H9 (cell line): ENCODE results near the gene BTN3A1. TPM values are rescaled to one million over a fixed set of nuclear protein-coding genes. Genes with fewer than 3 reads are reported as not detected.

Experiments
- DNase-seq: peaks from one replicate; pipeline ENCODE4 v3.0.0-alpha.2; 2017
- H2AFZ ChIP-seq: one replicate; pipeline ENCODE4 v1.6.1; 2013; ENCODE audit warnings: mild to moderate bottlenecking, low read length, control low read depth, moderate library complexity
- H2AK5ac ChIP-seq: 2 replicates; pipeline ENCODE4 v1.6.1; 2013; ENCODE audit warnings: low read length, control low read depth, mixed read lengths; ENCODE audit not compliant: insufficient read length
- H2BK120ac ChIP-seq: one replicate; pipeline ENCODE4 v1.6.1; 2013; ENCODE audit warnings: low read depth, mild to moderate bottlenecking, low read length, control low read depth, inconsistent platforms; ENCODE audit not compliant: poor library complexity, severe bottlenecking
- H2BK12ac ChIP-seq: 2 replicates; pipeline ENCODE4 v1.6.1; 2013; ENCODE audit warnings: low read length, control low read depth, mixed read lengths, low read depth; ENCODE audit not compliant: insufficient read length
- H2BK15ac ChIP-seq: 2 replicates; pipeline ENCODE4 v1.6.1; 2013; ENCODE audit warnings: low read depth, low read length, control low read depth
- H2BK20ac ChIP-seq: one replicate; pipeline ENCODE4 v1.6.1; 2013; ENCODE audit warnings: low read depth, mild to moderate bottlenecking, low read length, control low read depth, inconsistent platforms; ENCODE audit not compliant: poor library complexity, severe bottlenecking
- H2BK5ac ChIP-seq: 2 replicates; pipeline ENCODE4 v1.6.1; 2013; ENCODE audit warnings: low read length, control low read depth, mixed read lengths; ENCODE audit not compliant: insufficient read length
- H3K14ac ChIP-seq: 2 replicates; pipeline ENCODE4 v1.6.1; 2013; ENCODE audit warnings: low read length, control low read depth; ENCODE audit not compliant: insufficient read depth
- H3K18ac ChIP-seq: 2 replicates; pipeline ENCODE4 v1.6.1; 2013; ENCODE audit warnings: low read depth, mild to moderate bottlenecking, mixed read lengths, low read length, control low read depth; ENCODE audit not compliant: insufficient read length
- H3K23ac ChIP-seq: 2 replicates; pipeline ENCODE4 v1.6.1; 2013; ENCODE audit warnings: low read length, control low read depth, mixed read lengths, low read depth; ENCODE audit not compliant: insufficient read length
- H3K23me2 ChIP-seq: 2 replicates; pipeline ENCODE4 v1.6.1; 2013; ENCODE audit warnings: low read depth, mild to moderate bottlenecking, mixed read lengths, low read length, control low read depth; ENCODE audit not compliant: insufficient read length, poor library complexity, severe bottlenecking
- H3K27ac ChIP-seq: 2 replicates; pipeline ENCODE4 v1.5.1; 2013; ENCODE audit warnings: low read length, control low read depth, mixed read lengths, low read depth; ENCODE audit not compliant: insufficient read length
- H3K27me3 ChIP-seq: 2 replicates; pipeline ENCODE4 v1.6.1; 2013; ENCODE audit warnings: low read length, control low read depth, inconsistent platforms; ENCODE audit not compliant: insufficient read depth
- H3K4ac ChIP-seq: 2 replicates; pipeline ENCODE4 v1.6.1; 2013; ENCODE audit warnings: low read depth, mild to moderate bottlenecking, control low read depth, inconsistent platforms, low read length, moderate library complexity
- H3K4me1 ChIP-seq: 2 replicates; pipeline ENCODE4 v1.6.1; 2013; ENCODE audit warnings: low read length, control low read depth, inconsistent platforms; ENCODE audit not compliant: insufficient read depth
- H3K4me2 ChIP-seq: 2 replicates; pipeline ENCODE4 v1.6.1; 2013; ENCODE audit warnings: low read length, control low read depth, mixed read lengths; ENCODE audit not compliant: insufficient read length, insufficient read depth
- H3K56ac ChIP-seq: 2 replicates; pipeline ENCODE4 v1.6.1; 2013; ENCODE audit warnings: low read depth, mild to moderate bottlenecking, mixed read lengths, low read length, control low read depth; ENCODE audit not compliant: insufficient read length
- H3K79me1 ChIP-seq: 2 replicates; pipeline ENCODE4 v1.6.1; 2013; ENCODE audit warnings: low read depth, mild to moderate bottlenecking, moderate library complexity, low read length, control low read depth, inconsistent platforms; ENCODE audit not compliant: insufficient read depth, poor library complexity, severe bottlenecking
- H3K79me2 ChIP-seq: 2 replicates; pipeline ENCODE4 v1.6.1; 2013; ENCODE audit warnings: low read length, control low read depth, inconsistent platforms; ENCODE audit not compliant: insufficient read depth
- H3K9ac ChIP-seq: 2 replicates; pipeline ENCODE4 v1.6.1; 2013; ENCODE audit warnings: low read length, control low read depth, mixed read lengths; ENCODE audit not compliant: insufficient read length; ENCODE audit errors: extremely low read depth
- H3K9me3 ChIP-seq: one replicate; pipeline ENCODE4 v1.6.1; 2013; ENCODE audit warnings: low read depth, low read length, inconsistent platforms; ENCODE audit not compliant: control insufficient read depth
- H3T11ph ChIP-seq: one replicate; pipeline ENCODE4 v1.6.1; 2013; ENCODE audit warnings: mild to moderate bottlenecking, low read length, control low read depth, inconsistent platforms
- H4K20me1 ChIP-seq: one replicate; pipeline ENCODE4 v1.6.1; 2013; ENCODE audit not compliant: control insufficient read depth, insufficient read length, insufficient read depth
- H4K5ac ChIP-seq: 2 replicates; pipeline ENCODE4 v1.6.1; 2013; ENCODE audit warnings: low read depth, mild to moderate bottlenecking, mixed read lengths, low read length, control low read depth; ENCODE audit not compliant: insufficient read length
- H4K8ac ChIP-seq: replicated peaks from 2 replicates; pipeline ENCODE4 v1.6.1; 2013; ENCODE audit warnings: low read length, control low read depth, mixed read lengths, low read depth; ENCODE audit not compliant: insufficient read length
- H4K91ac ChIP-seq: 2 replicates; pipeline ENCODE4 v1.6.1; 2013; ENCODE audit warnings: low read depth, mild to moderate bottlenecking, moderate library complexity, mixed read lengths, low read length, control low read depth; ENCODE audit not compliant: insufficient read length
- H3K27ac Mint-ChIP-seq, 3 experiments: 2 replicates in 2 of 3; 3 replicates in 1 of 3; pipeline ENCODE4 v1.8.0; 2020 to 2021; ENCODE audit warnings: mixed read lengths in 3 of 3, mild to moderate bottlenecking in 1 of 3, moderate library complexity in 1 of 3
- H3K27me3 Mint-ChIP-seq: 2 replicates; pipeline ENCODE4 v1.8.0; 2021; ENCODE audit warnings: low read depth, mild to moderate bottlenecking, moderate library complexity, mixed read lengths
- H3K36me3 Mint-ChIP-seq, 3 experiments: 2 replicates in 2 of 3; 3 replicates in 1 of 3; pipeline ENCODE4 v1.8.0; 2020 to 2021; ENCODE audit warnings: low read depth in 3 of 3, mixed read lengths in 3 of 3; ENCODE audit not compliant: insufficient read depth in 1 of 3
- H3K4me1 Mint-ChIP-seq, 2 experiments: 2 replicates each; pipeline ENCODE4 v1.8.0; 2020; ENCODE audit warnings: mixed read lengths in 2 of 2
- H3K4me3 Mint-ChIP-seq, 2 experiments: 2 replicates in 1 of 2; 3 replicates in 1 of 2; pipeline ENCODE4 v1.8.0; 2020 to 2021; ENCODE audit warnings: mild to moderate bottlenecking in 2 of 2, mixed read lengths in 2 of 2, moderate library complexity in 1 of 2
- H3K9me3 Mint-ChIP-seq, 2 experiments: 2 replicates in 1 of 2; 3 replicates in 1 of 2; pipeline ENCODE4 v1.8.0; 2020; ENCODE audit warnings: mild to moderate bottlenecking in 2 of 2, mixed read lengths in 2 of 2, moderate library complexity in 1 of 2
- CTCF ChIP-seq: fragments of 200-600 bp; sonication (generic); conservative IDR thresholded peaks from 3 replicates; pipeline ENCODE4 v1.8.0; 2021; ENCODE audit warnings: antibody characterized with exemption, mild to moderate bottlenecking
- WGBS: extraction: QIAGEN DNeasy Blood & Tissue Kit; methylation state at CpG from one replicate; pipeline ENCODE4 v1.1.7; 2013; ENCODE audit warnings: missing lambda C conversion rate, low lambda C conversion rate, mixed read lengths; ENCODE audit not compliant: insufficient read length; ENCODE audit errors: extremely low coverage; 5-methylcytosine and 5-hydroxymethylcytosine counted together
- total RNA-seq: library from RNA; stranded (reverse); gene quantifications from 2 replicates; pipeline ENCODE4 v1.2.1, GENCODE V29; 2021

BTN3A1 gene
- total RNA-seq, 1 experiment from 2014 or later: 2.5 TPM

GRCh38 chr6:26464416-26465131 is 62.5 kb downstream of the BTN3A1 start:
- H3K4me3 Mint-ChIP-seq: no peak overlapping the region
- Histone ChIP-seq H4K20me1 (no peaks in the 10 kb centered on the region), H2BK15ac (no peak overlapping the region), H3K79me2 (no peaks in the 10 kb centered on the region), H3K14ac (no peak overlapping the region), H2BK5ac (no peak overlapping the region), H4K91ac (no peak overlapping the region), H3K9me3 (no peaks in the 10 kb centered on the region), H2BK120ac (no peak overlapping the region), H3K23ac (no peak overlapping the region), H3K79me1 (no peaks in the 10 kb centered on the region), H2BK12ac (no peak overlapping the region), H3K9ac (no peak overlapping the region), H3K23me2 (no peaks in the 10 kb centered on the region), H3K56ac (no peak overlapping the region), H3K4me1 (no peaks in the 10 kb centered on the region), H3K18ac (no peak overlapping the region), H3K27me3 (no peaks in the 10 kb centered on the region), H2BK20ac (no peak overlapping the region), H3T11ph (no peak overlapping the region), H3K4ac (no peak overlapping the region), H2AK5ac (no peak overlapping the region), H3K27ac (no peak overlapping the region), H4K8ac (no peak overlapping the region), H4K5ac (no peak overlapping the region), H3K4me2 (no peak overlapping the region), H2AFZ (no peak overlapping the region)
- no peak for DNase-seq
- H3K9me3 Mint-ChIP-seq: no peaks in the 10 kb centered on the region; a peak in 1 of 5 replicates
- H3K27me3 Mint-ChIP-seq: peaks cover 1% of the 10 kb centered on the region; the same call in 1 of the 2 replicates
- WGBS: no CpG with 5 or more reads among the region's 7 CpGs
- peaks cover 71 to 91% (median 87%) of the 10 kb centered on the region in 3 experiments for H3K36me3 Mint-ChIP-seq
- TF ChIP-seq CTCF: no peak
- no peak overlapping the region for H3K27ac Mint-ChIP-seq
- 0 out of 4 replicates have a peak, but pooled peaks cover 0 to under 1% of the 10 kb centered on the region in 2 experiments for H3K4me1 Mint-ChIP-seq

Other genes with a start within 250 kb of the BTN3A1 start
- gene BTN3A2, start 37.1 kb upstream of the BTN3A1 start, total RNA-seq: 3.3 and 4.0 TPM in 2 replicates
- gene BTN2A2, start 19.2 kb upstream of the BTN3A1 start, total RNA-seq: 14.4 and 17.4 TPM in 2 replicates
- gene BTN3A3, start 38.2 kb downstream of the BTN3A1 start, total RNA-seq: 1.9 and 2.0 TPM in 2 replicates
- gene BTN2A1, start 55.7 kb downstream of the BTN3A1 start, total RNA-seq: 17.6 and 18.4 TPM in 2 replicates
- 0.15 and 0.18 TPM in 2 replicates for gene BTN1A1, start 98.0 kb downstream of the BTN3A1 start, total RNA-seq
- 50.4 and 54.7 TPM in 2 replicates for gene HMGN4, start 136.1 kb downstream of the BTN3A1 start, total RNA-seq
- 26.4 and 27.3 TPM in 2 replicates for gene ABT1, start 194.7 kb downstream of the BTN3A1 start, total RNA-seq